CD4-positive, alpha-beta T cell treated with Interleukin-17A for 4 hours (primary cell): ENCODE measurements around the gene CNOT6.

Source experiments
- DNase-seq: peaks from one replicate; pipeline ENCODE4 v3.0.0-alpha.2; 2020; ENCODE audit warnings: mixed read lengths

The CNOT6 gene

DNA sequence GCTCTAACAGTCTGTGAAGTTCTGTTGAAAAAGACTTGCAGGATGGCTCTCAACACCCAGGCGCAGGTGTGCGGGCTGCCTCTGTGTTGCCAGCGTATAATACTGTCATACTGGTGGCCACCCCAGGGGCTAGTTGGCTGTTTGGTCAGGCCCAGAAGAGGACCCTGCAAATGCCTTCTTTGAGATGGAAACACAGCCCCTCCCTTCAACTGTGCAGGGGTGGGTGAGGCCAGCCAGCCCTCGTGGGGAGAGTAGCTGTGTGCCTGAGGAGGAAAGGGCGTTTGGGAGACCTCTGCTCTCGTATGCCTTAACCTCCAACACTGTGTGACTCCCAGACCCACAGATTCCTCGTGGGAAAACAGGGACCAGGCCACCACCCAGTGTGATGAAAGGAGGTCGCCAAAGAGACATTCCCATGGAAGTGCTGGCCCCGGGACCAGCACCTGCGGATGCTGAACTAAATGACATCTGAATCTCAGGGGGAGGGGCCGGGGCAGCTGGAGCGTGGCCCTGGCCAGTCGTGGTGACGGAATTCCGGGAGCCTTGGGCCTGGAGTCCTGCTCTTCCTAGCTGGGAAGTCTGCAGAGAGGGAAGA is 108.4 kb downstream of the CNOT6 start:
- no peak for DNase-seq

GRCh38 chr5:180603076-180603594 is 109.0 kb downstream of the CNOT6 start:
- no peak for DNase-seq

GRCh38 chr5:180604271-180604670 is 110.1 kb downstream of the CNOT6 start:
- DNase-seq: no peak

DNA sequence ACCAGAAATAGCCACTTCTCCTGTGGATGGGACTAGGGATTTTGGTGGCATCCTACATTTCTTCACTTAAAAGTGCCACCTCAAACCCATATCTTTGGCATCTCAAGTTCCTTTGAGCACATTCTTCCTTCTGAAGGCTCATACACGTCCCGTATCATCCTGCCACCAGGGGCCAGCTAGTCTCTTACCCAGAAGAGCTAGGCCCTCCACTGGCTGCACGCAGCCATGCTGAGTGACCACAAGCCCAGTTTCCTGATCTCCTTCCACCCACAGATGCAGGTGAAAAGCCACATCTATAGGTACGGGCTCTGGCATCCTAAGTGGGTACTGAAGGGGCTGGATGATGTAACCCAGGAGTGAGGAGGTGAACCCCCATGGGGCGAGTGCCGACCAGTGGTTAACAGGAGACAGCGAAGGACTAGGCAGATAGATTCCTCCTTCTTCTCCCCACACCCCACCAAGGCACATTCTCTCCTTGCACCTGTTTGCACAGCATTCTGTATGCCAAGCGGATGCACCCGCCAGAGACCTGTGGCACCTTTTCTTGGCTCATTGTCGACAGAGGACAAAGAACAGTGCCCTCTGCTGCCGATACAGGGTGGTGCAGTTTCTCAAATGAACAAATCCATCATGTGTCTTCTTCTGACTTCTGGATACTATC is 111.5 kb downstream of the CNOT6 start:
- peak; percentile 70 for DNase-seq

GRCh38 chr5:180606215-180606785 is 112.1 kb downstream of the CNOT6 start:
- no peak for DNase-seq

GRCh38 chr5:180607861-180608571 is 113.8 kb downstream of the CNOT6 start:
- DNase-seq: peak; percentile 15

DNA sequence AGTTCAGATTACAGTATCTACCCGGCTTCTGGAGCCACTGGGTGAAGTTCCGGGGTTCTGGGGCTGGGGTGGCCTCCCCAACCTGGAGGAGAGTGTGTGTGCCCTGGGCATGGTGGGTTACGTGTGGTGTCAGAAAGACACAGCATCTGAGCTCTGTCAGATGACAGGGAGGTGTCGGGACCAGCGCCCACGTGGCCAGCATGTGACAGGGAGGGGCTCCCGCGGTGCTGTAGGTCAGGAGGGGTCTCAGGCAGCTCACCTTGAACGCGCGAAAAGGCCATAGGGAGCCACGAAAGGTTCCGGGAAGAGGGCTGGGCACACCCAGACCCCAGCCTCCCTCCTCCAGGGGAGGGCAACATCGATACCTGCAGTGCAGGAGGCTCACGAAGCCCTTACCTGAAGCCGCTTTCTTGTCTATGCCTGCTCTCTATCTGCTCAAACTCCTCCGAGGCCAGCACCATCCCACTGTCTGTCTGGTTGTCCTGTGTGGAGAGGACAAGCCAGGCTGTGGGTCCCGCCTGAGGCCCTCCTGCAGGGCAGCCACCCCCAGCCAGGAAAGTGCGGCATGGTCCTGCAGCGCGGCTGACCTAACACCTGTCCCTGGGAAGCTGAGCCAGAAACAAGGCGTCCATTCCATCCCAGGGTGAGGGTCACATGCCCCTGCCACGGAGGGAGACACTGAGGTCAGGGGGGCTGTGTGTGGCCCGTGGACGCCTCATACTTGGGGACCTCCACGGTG is 114.6 kb downstream of the CNOT6 start:
- no peak for DNase-seq

DNA sequence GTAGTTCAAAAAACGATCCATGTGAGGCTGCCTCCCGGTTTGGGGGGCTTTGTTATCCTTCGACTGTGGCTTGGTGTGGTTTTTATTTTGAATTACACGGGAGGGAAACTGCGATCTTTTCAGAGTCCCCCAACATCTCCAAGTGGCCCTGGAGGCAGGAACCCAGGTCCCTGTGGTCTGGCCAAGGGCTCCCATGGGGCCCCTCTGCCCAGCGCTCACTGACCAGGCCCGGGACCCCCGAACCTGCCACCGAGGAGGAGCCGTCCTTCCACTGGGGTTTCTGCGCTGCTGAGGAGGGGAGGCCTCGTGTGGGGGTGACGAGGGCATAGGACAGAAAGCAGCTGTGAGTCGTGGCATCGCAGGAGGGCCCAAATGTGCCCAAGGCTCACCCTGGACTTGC is 115.2 kb downstream of the CNOT6 start:
- no peak for DNase-seq

GRCh38 chr5:180609817-180610550 is 115.8 kb downstream of the CNOT6 start:
- DNase-seq: no peak

GRCh38 chr5:180611140-180611850 is 117.1 kb downstream of the CNOT6 start:
- no peak for DNase-seq

GRCh38 chr5:180612683-180613082 is 118.5 kb downstream of the CNOT6 start:
- DNase-seq: no peak

- DNase-seq: no peak
Measured at GRCh38 chr5:180613188-180613813, 119.1 kb downstream of the CNOT6 start.

DNA sequence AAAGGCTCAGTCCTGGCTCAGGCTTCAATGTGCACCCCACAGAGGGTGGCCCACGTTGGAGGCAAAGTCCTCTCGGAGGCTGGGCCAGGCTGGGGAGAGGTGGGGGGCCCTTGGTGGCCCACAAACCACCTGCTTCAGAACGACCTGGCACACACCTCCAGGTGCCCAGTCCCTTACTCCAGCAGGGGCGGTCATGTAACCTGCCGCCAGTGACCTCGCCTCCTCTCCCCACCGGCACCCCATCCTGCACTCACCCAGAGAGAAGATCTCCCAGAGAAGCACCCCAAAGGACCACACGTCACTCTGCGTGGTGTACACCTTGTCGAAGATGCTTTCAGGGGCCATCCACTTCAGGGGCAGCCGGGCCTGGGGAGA is 119.6 kb downstream of the CNOT6 start:
- DNase-seq: no peak

DNA sequence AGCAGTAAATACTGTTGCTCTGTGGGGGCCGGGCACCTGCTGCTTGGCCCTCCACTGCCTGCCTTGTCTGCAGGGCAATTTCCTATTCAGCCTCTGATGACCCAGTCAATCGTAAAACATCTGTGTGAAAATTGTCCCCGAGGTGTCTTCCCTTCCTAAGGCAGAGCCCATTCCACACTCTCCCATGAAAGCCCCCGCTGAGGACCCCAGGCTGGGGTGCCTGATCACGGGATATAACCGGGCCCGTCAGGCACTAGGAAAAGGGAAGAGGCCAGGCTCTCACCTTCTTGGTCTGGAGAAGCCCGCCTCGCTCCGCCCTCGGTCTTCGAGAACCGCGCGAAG is 124.3 kb downstream of the CNOT6 start:
- DNase-seq: no peak

DNA sequence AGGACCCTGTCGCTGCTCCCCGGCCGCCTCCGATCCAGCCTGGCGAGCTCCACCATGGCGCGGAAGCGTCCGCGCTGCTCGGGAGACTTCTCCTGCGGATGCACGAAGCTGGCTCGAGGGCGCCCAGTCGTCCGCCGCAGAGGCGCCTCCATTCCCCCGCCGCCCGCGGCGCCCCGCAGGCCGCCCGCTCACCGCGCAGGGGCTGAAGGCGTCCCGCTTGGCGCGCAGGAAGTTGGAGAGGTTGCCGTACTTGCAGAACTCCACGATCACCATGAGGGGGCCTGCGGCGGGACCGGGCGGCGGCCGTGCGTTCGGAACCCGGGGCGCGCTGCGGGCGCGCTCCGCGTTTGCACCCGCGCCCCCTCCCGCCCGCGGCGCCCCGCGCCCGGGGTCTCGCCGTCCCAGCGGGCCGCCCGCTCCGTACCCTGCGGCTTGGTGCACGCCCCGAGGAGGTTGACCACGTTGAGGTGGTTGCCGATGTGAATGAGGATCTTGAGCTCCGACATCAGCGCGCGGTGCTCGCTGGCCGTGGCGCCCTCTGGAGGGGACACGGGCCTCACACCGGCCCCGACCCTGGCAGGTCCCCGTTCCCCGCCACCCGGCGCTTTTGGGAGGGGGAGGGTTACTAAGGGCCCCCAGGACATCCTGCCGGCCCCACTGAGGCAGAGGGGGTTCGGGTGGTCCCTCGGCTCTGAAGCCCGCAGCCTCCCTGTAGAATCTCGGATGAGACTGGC is 124.8 kb downstream of the CNOT6 start:
- peak; percentile 52 for DNase-seq

- no peak for DNase-seq
Measured at GRCh38 chr5:180619563-180619915, 125.4 kb downstream of the CNOT6 start.

GRCh38 chr5:180620014-180620413 is 125.8 kb downstream of the CNOT6 start:
- DNase-seq: no peak

DNA sequence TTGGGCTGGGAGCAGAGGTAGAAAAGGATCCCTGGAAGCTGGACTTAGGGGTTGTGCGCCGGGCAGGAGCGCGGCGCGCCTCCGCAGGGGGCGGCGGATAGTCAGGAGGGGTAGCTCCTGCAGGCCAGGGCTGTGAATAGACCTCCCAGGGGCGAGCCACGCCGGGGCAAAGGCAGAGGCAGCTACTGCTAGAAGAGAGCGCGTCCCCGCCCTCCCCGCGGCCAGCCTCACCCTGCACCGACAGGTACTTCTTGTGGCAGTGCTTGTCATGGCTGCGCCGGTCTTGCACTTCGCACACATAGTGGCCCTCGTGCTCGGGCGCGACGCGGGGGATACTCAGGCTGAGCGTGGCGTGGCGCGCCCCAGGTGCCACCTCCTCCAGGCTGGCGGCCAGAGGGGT is 127.1 kb downstream of the CNOT6 start:
- DNase-seq: no peak

DNA sequence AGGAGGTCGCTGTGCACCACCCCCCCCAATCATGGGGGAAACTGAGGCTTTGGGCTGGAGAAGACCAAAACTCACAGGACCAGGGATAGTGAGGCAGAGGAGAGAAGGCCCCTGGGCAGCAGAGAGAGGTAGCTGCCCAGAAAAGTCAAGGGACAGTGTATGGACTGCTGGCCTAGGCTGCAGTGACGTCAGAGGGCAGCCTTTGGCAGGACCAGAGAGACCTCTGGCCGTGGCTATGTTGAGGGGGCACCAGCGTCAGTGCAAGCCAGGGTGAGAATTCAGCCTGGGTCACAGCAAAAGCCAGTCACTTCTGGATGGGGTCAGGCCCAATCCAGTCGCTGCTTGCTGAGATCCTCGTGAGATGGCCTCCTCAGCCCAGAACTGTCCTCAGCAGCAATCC is 128.7 kb downstream of the CNOT6 start:
- DNase-seq: no peak

GRCh38 chr5:180623411-180623834 is 129.2 kb downstream of the CNOT6 start:
- no peak for DNase-seq

GRCh38 chr5:180623844-180624243 is 129.7 kb downstream of the CNOT6 start:
- no peak for DNase-seq
